Measurements from ENCODE around the gene ISG20.

- TF ChIP-seq EZH2 (IDR thresholded peaks at IDR 0.05; ENCODE audit: borderline replicate concordance, insufficient read depth, low read depth, low read length, poor library complexity, severe bottlenecking) (no peak), CTCF (IDR thresholded peaks at IDR 0.05) (no peak)
Observed at GRCh38 chr15:88648357-88649214, 9.8 kb downstream of the ISG20 start.

All from B cell (primary cell).